ENCODE results near the gene HIPK2.
A peak's percentile ranks its signal among the peaks of the same experiment; 100 is the strongest.

The HIPK2 gene

DNA sequence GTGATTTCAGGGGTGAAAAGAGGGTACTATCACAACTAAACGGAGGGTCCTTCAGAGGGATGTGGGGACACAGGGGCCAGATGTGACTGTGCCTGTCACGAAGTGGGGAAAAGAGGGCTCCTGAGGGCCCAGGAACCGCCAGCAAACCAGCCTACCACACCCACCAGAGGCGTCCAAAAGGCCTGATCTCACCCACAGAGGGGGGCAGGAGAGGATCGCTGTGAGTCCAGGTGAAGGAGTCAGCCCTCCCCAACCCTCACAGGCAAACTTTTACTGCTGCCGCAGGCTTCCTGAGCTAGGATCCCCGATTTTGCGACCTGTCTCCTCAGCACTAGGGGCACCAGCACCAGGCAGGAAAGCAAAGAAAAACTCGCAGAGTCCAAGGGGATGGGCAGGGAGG lies 64.7 kb downstream of the HIPK2 start:
- DNase-seq = no peak

DNA sequence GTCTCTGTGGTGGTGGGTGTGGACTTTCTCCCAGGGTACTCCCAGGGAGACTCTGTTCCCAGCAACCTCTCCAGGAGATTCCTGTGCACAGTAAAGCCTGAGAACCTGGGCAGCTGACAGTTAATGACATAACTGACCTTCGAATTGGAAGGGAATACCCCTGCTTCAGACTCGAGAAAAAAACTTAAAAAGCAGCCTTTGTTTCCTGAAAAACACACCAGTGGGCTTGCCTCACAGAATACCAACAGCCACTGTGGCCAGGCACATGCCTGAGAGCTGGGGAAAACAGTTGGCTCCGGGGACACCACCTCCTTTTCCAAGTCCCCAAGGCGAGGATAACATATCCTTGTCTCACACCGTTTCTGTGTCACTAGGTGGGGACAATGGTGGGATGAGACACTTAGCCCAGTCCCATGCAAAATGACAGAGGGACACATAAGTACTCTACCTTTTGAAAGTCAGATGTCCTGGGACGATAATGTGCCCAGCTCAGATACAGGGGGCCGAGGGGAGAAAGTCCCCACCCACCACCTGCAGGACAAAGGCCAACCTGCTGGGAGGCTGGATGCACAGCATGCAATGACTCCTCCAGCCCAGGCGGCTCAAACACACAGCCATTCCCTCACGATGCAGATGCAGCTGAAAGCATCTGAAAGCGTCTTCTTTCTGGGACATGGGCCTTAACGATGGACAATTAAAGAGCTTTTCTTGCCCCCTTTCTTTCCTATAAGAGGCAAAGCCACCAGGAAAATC lies 65.6 kb downstream of the HIPK2 start:
- no peak for DNase-seq

DNA sequence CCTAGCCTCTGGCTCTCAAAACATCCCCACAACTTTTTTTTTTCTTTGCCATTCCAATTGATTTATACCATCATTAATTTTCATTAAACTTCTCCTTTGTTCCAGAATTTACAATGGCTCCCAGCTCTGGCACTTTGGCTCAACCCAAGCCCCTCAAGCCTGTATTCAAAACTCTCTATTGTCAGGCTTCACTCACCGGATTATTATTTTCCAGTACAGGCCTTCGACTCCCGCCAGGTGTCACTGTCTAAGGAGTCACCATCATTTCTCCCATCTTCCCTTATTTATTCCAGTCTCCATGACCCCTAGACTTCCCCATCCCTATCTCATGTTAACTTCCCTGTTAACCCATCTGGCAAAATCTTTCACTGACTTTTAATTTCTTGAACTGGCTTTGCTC lies 67.8 kb downstream of the HIPK2 start:
- no peak for DNase-seq

DNA sequence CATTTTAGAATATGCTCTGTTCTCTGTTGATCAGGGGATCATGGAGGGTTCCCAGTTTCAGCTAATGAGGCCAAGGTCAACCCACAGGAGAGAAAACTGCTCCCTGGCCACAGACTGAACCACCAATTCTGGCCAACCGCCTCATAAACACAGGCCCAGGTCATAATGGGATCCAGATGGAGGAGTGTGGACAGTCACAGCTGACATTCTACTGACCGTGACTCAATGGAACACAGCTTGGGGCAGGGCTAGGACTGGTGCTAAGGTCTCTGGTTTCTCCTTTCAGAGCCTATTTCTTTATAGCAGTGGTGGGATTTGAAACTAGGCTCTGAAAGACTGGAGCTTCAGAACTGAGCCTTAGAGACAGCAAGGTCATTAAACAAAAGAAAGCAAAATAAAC lies 68.3 kb downstream of the HIPK2 start:
- no peak for DNase-seq

DNA sequence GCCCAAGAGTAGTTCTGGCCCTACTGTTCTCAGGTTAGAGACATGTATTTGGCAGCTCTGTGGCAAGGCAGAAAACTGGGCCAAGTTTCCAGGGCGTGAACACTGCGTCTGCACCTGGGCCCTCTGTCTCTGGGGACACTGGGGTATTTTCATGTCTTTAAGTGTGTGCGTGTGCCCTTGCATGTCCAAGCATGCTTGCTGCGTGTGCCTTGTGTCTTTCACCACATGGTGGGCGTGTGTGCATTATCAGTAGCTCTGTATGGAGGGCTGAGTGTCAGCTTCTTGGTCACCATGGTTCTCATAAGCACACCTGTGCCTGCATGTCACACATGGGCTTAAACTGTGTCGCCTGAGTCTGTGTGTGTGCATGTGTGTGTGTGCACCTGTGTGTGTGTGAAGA lies 69.3 kb downstream of the HIPK2 start:
- no peak for DNase-seq

DNA sequence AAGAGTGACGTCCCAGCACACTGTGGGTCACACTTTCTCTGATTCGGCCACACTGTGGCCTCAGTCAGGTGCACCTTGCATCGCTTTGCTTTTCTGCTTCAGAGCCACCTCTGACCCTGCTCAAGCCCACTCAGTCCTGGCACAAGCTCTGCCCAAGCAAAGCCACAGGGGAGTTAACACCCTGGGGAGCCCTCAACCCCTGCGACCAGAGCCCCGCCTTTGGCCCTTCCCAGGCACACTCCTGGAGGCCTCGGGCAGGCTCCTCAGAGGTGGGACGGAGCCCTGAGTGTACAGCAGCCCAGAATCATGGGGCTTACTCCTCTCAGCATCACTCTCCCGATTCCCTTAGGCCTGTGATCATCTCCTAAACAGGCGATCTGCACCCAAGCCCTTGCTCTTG lies 71.0 kb downstream of the HIPK2 start:
- DNase-seq = no peak

DNA sequence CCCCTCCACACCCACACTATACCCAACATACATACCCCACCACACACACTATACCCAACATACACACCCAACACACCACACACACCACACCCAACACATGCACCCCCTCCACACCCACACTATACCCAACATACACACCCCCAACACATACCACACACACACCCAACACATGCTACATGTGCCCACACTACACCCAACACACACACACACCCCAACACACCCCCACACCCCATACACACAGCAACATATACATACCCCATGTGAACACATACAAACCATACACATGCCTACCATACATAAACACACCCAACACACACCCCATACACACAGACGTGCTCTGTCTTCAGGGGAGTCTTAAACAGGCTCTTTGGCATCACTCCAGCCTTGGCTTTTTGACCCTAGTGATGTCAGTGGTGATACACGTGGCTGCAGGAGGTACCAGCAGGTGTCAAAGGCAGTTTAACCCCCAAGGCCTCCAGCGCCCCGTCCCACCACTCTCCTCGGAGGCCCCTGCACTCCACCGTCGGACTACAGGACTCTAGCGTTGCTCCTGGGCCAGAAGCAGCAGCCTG lies 73.4 kb downstream of the HIPK2 start:
- no peak for DNase-seq

DNA sequence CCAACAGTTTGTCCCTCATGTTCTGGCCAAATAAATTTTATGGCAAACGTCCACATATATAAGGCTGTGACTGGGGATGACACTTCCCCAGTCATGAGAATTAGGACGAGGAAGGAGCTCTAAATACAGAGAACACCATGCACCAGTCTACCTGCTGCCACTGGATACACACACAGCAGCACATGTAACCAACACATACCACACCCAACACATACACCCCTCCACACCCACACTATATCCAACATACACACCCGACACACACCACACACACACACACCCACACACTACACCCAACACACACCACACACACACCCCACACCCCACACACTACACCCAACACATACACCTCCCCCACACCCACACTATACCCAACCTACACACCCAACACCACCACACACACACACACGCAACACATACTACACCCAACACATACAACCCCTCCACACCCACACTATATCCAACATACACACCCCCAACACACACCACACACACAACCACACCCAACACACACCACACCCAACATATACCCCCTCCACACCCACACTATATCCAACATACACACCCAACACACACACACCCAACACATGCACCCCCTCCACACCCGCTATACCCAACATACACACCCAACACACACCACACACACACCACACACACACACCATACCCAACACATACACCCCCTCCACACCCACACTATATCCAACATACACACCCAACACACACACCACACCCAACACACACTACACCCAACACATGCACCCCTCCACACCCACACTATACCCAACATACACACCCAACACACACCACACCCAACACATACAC lies 74.1 kb downstream of the HIPK2 start:
- DNase-seq = no peak

DNA sequence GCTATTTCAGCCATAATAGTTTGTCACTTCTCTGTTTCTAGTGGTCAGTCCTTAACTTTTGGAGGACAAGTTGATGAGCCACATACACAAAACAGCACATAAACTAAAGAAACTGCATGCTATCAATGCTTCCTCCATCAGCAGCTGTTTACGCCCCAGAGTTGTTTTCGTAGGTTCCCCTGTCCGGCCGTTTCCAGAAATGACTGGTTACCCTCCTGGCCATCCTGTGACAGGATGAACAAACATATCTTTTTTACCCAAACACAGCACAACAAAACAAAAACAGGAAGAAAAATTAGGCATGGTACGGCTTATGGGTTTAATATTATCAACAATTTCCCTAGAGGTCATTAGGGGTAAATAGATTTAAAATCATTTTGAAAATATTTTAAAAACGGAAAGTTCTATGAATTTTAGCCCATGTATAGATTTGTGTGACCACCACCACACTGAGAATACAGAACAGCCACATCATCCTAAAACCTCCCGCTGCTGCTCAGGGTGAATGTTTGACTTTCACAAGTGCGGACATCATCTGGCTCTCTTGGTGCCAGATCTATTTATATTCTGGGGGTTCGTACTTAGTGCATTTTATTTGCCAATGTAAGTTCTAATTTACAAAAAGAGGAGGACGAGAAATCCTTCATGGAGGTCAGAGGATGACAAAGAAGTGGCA lies 74.8 kb downstream of the HIPK2 start:
- no peak for DNase-seq

DNA sequence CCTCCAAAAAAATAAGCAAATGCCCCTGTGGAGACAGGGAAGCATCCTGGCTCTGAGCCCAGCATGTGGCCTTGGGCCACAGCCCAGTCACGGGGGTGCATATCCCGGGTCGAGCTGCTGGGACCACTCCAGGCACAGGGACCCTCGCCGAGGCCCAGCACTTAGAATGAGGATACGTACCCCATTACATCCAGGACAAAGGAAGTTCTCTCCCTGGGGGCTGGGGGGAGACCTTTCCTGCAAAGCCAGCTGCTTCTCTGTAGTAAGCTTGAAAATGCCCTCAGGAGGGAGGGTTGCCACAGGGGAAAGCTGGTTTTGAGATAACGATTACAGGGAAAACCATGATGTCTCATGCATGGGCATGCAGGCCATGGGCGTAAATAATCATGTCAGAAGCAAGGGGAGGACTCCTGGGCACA lies 75.5 kb downstream of the HIPK2 start:
- peak in 1 of 2 experiments; percentile 16 for DNase-seq

DNA sequence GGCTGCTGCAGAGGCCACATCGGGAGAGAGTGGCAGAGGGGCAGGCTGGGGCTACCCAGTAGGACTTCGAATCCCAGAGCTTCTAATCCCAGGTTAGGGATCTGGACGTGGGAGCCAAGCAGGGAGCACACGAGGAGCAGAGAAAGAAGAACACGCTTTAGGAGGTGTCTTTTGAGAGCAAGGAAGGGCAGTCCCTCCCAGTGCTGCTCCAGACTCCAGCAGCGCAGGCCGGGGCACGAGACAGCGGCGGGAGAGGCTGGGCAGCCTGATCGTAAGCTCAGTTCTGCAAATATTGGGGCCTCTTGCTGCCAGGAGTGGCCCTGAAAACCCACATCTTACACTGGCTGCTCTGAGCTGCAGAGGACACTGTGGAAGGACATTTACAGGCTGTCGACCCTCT lies 75.9 kb downstream of the HIPK2 start:
- DNase-seq = no peak

DNA sequence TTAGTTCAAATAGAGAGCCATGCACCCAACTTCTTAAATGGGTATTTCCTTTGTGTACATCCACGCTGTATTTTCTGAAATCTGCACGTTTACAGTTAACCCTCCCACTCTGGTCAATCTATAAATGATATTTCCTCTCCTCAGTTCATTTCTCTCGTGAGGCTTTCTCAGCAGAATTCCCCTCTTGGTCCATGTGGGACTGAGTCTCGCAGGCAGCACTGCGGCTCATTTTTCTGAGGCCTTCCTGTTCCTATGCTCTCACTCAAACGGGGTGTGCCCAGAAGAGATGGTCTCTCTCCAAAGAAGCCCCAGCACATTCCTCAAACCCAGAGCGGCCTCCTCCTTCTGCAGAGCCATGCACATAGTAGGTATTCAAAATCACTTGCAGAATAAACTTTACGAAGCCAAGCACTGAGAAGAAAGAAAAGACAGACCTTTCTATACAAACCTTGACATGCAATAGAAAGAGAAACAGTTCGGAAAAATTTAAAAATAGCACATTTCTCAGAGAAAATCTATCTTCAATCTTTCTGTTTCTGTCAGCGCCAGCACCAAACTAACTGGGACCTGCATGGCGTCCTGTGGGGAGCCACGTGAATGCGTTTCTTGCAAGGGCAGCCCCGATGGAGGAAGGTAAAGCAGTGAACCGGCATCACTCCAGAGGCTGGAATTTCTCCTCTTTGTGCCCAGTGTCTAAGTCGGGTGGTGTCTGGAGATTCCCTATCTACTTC lies 77.1 kb downstream of the HIPK2 start:
- no peak for DNase-seq

DNA sequence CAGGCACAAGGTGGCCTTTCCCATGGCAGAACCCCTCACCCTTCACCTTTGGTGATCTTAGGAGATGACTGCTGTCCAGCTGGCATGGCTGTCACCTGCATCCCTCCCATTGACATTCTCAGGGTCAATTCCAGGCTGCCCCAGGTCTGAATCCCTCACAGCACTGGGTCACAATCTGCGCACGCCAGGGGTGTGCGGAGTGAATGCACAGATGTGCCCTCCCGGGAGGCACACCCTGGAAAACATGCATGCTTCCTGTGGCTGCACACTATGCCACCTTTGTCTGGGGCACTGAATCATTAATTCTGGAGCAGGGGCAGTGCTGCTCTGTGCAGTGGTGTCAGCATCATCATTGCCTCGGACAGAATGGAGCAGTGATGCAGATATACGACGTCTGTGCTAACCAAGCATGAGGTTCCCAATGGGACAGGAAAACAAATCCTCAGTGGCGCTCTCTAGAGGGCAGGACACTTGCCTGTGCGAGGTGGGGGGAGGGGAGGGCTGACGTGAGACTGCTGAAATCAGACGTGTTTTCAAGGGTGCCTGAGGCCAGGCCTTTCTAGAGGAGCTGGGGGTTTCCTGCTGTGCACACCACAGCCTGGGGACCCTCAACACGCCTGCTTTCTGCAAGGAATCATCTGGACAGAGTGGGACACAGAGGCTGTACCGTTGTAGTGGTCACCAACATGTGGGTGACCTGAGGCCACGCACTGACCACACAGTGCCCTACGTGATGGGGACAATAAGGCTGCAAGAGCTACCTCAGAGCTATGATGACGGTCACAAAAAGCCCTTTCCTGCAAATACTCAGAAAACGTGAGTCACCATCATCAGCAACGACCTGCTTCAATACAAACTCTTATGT lies 77.9 kb downstream of the HIPK2 start:
- no peak for DNase-seq

DNA sequence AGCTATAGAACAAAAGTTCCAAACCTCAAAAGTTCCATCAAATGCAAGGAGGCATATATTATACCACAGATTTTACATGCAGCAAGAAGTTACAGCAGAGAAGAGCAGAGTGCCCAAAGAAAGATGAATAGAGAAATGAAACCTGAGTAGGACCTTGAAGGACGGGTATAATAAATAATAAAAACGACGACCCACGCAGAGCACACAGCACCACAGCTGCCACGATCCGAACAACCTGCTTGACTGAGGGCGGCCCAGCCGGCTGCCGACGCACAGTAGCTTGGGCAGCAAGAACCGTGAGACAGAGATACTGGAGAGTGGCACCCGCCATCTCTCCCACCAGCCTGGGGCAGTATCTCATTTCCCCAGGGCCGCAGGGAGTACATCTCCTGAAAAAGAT lies 79.0 kb downstream of the HIPK2 start:
- no peak for DNase-seq

DNA sequence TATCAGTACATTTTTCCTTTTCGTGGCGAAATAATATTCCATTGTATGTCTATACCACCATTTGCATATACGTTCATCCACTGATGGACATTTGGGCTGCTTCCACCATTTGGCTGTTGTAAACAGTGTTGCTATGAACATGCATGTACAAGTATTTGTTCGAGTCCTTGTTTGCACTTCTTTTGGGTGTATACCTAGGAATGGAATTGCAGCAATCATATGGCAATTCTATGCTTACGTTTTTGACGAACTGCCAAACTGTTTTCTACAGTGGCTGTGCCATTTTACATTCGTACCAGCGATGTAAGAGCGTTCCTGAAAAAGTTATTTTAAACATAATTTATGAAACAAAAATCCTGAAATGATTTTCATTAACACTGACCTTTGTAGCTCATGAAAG lies 79.5 kb downstream of the HIPK2 start:
- no peak for DNase-seq

DNA sequence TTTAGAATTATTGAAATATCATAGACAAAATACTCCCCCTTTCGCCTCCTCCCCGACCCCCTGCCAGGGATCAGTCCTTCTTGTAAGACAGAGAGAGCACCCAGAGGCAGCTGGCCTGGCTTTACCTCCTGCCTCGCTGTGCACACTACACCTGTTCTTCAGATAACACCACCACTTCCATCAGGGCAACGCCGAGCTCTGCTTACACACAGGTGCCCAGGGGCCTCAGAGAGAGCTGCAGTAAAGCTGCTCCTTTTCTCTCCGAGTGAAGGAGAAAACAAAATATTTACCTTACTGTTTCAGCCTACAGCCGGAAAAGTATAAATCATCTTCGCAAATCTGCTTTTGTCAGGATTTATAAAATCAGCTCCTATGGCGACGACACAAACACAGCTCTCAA lies 80.7 kb downstream of the HIPK2 start:
- no peak for DNase-seq

DNA sequence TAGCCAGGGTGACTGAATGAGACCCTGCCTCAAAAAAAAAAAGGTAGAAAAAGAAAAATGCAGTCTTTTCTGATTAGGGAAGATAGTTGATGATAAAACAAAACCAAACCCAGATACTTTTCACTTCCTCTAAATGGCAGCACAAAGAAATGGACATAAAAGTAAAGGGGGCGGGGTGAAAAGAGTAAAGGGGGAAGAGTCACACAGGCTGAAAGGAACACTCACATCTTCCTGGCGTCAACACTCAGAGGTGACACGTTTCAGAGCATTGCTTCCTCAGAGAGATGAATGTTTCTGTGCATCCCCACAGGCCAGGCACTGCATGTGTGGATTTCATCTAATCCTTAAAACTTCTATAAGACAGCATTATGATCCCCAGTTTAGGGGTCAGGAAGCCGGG lies 81.2 kb downstream of the HIPK2 start:
- DNase-seq = no peak

DNA sequence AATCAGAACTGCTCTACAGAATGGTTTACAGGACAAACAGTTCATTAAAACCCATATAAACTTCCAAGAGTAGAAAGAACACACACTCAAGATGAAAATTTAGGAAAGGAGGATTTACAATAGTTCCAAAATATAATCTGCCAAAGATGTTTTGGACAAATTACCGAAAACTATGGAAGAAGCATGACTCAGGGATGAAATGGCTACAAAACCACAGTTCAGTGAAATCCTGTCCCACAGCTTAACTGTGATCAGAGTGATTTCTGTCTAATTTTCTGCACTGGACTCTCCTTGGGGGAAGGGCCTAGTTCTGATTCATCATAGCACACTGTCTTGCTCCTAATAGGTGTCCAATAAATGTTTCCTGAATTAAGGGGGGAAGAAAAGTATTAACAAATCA lies 82.2 kb downstream of the HIPK2 start:
- DNase-seq = no peak

DNA sequence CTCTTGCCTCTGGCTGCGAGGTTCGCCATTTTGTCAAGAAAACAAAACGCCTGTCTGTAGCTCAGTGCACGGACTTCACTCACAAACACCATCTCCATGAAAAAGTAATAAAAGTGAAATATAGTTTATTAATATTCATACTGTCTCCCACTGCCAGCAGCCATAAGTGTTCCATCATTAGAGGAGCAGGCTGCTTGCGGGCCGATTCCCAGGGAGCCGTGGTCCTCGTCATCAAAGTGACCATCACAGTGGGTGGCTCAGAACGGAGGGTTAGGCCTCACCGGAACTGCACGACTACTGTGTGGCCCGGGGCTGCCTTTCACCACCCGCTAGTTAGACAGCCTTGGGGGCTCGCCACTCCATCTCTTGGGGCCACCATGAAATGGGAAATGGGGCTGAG lies 82.7 kb downstream of the HIPK2 start:
- DNase-seq = no peak

DNA sequence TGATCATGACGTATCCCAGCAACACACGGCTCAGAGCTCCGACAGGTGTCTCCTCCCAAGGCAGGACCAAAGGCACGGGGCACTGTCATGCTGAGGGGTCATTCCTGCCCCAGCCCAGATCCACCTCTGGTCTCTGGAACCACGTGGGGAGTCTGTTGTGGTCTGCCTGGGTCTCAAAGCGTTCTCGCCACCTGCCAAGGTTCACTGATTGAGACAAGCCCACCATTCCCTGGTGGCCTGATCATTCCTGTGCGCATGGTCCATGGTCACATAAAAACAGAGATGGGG lies 83.5 kb downstream of the HIPK2 start:
- no peak for DNase-seq

DNA sequence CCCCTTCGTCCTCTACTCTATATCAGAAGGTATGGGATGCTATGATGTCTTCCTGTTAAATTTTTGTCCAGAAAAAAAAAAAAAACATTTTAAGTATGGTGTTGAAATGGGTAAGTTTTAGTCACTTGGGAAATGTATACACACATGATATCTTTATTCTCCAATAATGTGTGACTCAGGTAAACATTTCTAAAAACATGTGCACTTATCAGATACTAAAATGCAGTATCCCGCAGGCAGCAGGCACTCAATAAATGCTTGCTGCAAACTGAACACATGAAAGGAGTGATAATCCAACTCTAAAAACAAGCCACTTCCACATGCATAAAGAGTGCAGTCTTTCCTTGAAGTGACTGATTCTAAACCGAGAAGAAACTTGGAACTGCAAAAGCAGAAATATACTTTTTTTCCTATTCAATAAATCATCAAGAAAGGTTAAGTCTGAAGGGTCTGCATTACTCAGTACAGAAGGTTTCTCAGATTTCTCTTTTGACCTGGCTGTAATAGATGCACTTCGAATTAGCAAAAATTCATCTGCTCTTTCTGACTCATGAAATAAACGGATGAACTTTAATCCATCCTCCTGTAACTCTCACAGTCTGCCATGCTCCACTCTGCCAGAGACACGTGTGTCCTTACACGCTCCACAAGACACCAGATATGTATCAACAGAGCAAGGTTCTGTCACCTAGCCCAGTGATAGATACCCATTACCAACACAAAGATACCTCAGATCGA lies 84.0 kb downstream of the HIPK2 start:
- no peak for DNase-seq
